ENCODE results near the gene PEX19.
A peak's percentile ranks its signal among the peaks of the same experiment; 100 is the strongest.

Gene PEX19, protein sequence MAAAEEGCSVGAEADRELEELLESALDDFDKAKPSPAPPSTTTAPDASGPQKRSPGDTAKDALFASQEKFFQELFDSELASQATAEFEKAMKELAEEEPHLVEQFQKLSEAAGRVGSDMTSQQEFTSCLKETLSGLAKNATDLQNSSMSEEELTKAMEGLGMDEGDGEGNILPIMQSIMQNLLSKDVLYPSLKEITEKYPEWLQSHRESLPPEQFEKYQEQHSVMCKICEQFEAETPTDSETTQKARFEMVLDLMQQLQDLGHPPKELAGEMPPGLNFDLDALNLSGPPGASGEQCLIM

DNA sequence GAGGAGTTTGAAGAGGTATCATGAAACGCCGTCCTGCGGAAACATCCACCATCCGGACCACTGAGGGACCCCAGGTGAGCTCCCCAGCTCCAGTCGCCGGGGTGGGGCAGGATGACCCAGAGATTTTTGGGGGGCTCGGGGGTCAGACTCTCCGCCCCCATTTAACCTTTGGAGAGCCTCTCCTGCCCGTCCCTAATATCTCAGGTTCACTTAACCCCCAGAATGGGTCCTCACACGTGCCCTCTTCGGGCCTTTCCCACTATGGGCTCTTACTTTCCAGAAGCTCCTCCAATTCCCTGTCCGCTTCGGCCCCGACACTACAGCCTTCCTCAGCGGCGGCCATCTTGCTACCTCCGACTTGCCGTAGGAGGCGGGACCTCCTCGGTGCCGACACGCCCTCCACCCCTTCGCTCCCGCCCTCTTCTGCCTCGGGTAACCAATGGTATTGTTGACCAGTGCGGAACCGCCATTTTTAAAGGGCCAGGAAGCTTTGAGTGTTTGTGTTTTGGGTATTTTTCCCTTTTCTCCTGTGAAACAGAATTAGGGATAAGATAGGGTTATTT is at the start of gene PEX19:
PEX19 (minus strand) TSS at position 352 of the 563 bp plus-strand sequence; CDS start at position 343, 9 bp downstream.
- H3K4me1 ChIP-seq (ENCODE audit: control insufficient read depth, insufficient read depth, low read length): peaks cover 21% of the 10 kb centered on the region
- H3K36me3 ChIP-seq (ENCODE audit: control insufficient read depth in 2 of 2, insufficient read depth in 2 of 2, low read length in 2 of 2): peaks cover 32 to 34% of the 10 kb centered on the region in 2 donors
- H3K4me3 ChIP-seq (ENCODE audit: low read length in 2 of 2): peak within 1 kb of the TSS; percentile 90 to 95
- H3K9ac ChIP-seq (ENCODE audit: low read length in 2 of 2): peak within 1 kb of the TSS; percentile 98
- H3K27me3 ChIP-seq (ENCODE audit: control insufficient read depth in 1 of 2, insufficient read depth in 2 of 2, low read length in 2 of 2): no peaks in the 10 kb centered on the region
- H3K27ac ChIP-seq (ENCODE audit: low read length): peak within 1 kb of the TSS; percentile 84
- no peaks in the 10 kb centered on the region for H3K9me3 ChIP-seq (ENCODE audit: control insufficient read depth in 2 of 2, low read length in 2 of 2)

DNA sequence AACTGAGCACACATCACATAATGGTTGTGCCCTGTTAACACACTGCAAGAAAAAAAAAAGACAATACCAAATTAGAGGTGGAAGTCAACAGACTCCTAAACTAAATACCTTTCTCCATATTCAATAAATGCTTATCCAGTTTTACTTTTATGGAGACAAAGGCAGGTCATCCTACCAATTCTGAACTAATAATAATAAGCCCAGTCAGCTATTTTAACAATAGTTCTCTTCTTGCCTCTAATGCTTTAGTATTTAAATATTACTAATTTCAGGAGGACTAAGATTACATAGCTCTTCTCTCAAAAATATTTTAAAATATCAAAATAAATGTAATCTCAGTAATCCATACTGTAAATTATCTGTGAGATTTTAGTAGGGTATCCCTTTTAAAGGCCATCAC is 47.6 kb upstream of the PEX19 start:
- H3K36me3 ChIP-seq (ENCODE audit: control insufficient read depth in 2 of 2, insufficient read depth in 2 of 2, low read length in 2 of 2): peaks cover 34 to 49% of the 10 kb centered on the region in 2 donors
- H3K4me1 ChIP-seq (ENCODE audit: control insufficient read depth, insufficient read depth, low read length): no peaks in the 10 kb centered on the region
- H3K9me3 ChIP-seq (ENCODE audit: control insufficient read depth in 2 of 2, low read length in 2 of 2): no peaks in the 10 kb centered on the region
- no peak overlapping the region for H3K27ac ChIP-seq (ENCODE audit: low read length)
- no peak overlapping the region for H3K9ac ChIP-seq (ENCODE audit: low read length in 2 of 2)
- no peaks in the 10 kb centered on the region for H3K27me3 ChIP-seq (ENCODE audit: control insufficient read depth in 1 of 2, insufficient read depth in 2 of 2, low read length in 2 of 2)
- H3K4me3 ChIP-seq (ENCODE audit: low read length in 2 of 2): no peak overlapping the region

DNA sequence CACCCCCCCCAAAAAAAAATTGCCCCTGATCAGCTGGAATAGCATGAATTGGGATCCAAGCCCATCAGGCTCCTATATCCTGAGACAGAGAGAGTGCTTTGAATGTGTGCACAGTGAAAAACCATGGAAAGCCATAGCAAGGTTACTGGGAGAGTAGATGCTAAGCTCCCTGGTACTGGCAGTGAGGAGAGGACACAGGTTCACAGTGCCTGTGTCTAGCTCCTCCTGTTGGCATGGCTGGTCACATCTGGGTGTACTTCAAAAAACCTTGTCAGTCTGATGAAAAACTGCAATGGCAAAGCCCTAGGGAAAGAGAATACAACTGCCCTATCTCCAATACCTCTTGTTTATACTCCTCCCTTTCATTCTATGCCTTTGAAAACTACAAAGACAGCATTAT is 45.2 kb upstream of the PEX19 start:
- H3K27me3 ChIP-seq (ENCODE audit: control insufficient read depth in 1 of 2, insufficient read depth in 2 of 2, low read length in 2 of 2): no peaks in the 10 kb centered on the region
- H3K36me3 ChIP-seq (ENCODE audit: control insufficient read depth in 2 of 2, insufficient read depth in 2 of 2, low read length in 2 of 2): peaks cover 45 to 68% of the 10 kb centered on the region in 2 donors
- no peak overlapping the region for H3K9ac ChIP-seq (ENCODE audit: low read length in 2 of 2)
- no peaks in the 10 kb centered on the region for H3K9me3 ChIP-seq (ENCODE audit: control insufficient read depth in 2 of 2, low read length in 2 of 2)
- no peak overlapping the region for H3K4me3 ChIP-seq (ENCODE audit: low read length in 2 of 2)
- H3K27ac ChIP-seq (ENCODE audit: low read length): no peak overlapping the region
- no peaks in the 10 kb centered on the region for H3K4me1 ChIP-seq (ENCODE audit: control insufficient read depth, insufficient read depth, low read length)

DNA sequence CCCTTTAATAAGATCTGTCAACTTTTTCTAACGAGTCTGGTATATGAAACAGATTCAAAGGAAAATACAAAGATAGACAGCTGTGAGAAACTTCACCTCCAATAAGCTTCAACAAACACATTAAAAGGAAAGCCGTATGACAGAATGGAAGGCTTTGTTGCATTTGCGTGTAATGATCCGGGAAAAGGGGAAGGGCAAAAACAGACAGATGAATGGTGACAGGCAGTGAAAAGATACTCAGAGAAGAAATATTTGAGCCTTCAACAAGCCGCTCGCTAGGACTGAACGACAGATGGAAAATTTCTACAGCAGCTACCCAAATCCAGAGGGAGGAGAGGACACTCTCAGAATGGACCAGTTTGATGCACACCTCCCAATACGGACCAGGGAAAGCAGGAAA is 43.3 kb upstream of the PEX19 start:
- Histone ChIP-seq H3K9ac (ENCODE audit: low read length in 2 of 2) (no peak overlapping the region), H3K4me3 (ENCODE audit: low read length in 2 of 2) (no peak overlapping the region), H3K27ac (ENCODE audit: low read length) (no peak overlapping the region), H3K4me1 (ENCODE audit: control insufficient read depth, insufficient read depth, low read length) (no peaks in the 10 kb centered on the region), H3K27me3 (ENCODE audit: control insufficient read depth in 1 of 2, insufficient read depth in 2 of 2, low read length in 2 of 2) (no peaks in the 10 kb centered on the region), H3K9me3 (ENCODE audit: control insufficient read depth in 2 of 2, low read length in 2 of 2) (no peaks in the 10 kb centered on the region), H3K36me3 (ENCODE audit: control insufficient read depth in 2 of 2, insufficient read depth in 2 of 2, low read length in 2 of 2) (peaks cover 52 to 66% of the 10 kb centered on the region in 2 donors)

DNA sequence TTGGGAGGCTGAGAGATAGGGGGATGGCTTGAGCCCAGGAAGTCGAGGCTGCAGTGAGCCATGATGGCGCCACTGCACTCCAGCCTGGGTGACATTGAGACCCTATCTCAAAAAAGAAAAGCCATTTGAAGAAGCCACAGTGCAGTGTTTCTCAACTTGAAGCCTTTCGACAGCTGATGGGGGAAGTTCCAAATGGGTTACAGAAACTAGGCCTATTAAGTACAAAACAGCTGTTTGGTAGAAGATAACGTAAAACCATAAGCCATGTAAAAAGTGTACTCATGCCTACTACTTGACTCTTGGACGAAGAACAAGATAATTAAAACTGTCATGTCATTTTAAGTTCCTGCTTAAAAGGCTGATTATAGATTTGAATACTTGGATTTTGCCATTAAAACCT is 41.5 kb upstream of the PEX19 start:
- no peaks in the 10 kb centered on the region for H3K9me3 ChIP-seq (ENCODE audit: control insufficient read depth in 2 of 2, low read length in 2 of 2)
- no peaks in the 10 kb centered on the region for H3K4me1 ChIP-seq (ENCODE audit: control insufficient read depth, insufficient read depth, low read length)
- peaks cover 50 to 65% of the 10 kb centered on the region in 2 donors for H3K36me3 ChIP-seq (ENCODE audit: control insufficient read depth in 2 of 2, insufficient read depth in 2 of 2, low read length in 2 of 2)
- H3K9ac ChIP-seq (ENCODE audit: low read length in 2 of 2): no peak overlapping the region
- no peaks in the 10 kb centered on the region for H3K27me3 ChIP-seq (ENCODE audit: control insufficient read depth in 1 of 2, insufficient read depth in 2 of 2, low read length in 2 of 2)
- no peak overlapping the region for H3K4me3 ChIP-seq (ENCODE audit: low read length in 2 of 2)
- no peak overlapping the region for H3K27ac ChIP-seq (ENCODE audit: low read length)

DNA sequence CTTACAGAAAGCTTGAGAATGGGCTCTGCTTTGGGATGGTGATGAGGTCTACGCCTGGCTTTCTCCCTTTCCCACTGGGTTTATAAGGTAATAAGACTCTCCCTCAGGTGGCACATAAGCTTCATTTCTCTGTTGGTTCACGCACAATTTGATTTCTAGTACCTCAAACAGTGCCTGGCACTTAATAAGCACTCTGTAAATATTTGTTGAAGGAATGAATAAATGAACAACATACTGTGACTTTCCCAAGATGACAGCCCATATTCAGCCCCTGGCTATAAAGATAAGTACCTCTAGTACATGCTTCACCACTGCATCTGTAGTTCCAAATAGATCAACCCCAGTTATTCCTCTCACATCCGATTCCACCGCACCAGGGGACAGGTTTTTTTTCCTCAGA is 40.3 kb upstream of the PEX19 start:
- Histone ChIP-seq H3K36me3 (ENCODE audit: control insufficient read depth in 2 of 2, insufficient read depth in 2 of 2, low read length in 2 of 2) (peaks cover 45 to 65% of the 10 kb centered on the region in 2 donors), H3K9me3 (ENCODE audit: control insufficient read depth in 2 of 2, low read length in 2 of 2) (no peaks in the 10 kb centered on the region), H3K27me3 (ENCODE audit: control insufficient read depth in 1 of 2, insufficient read depth in 2 of 2, low read length in 2 of 2) (no peaks in the 10 kb centered on the region), H3K4me1 (ENCODE audit: control insufficient read depth, insufficient read depth, low read length) (no peaks in the 10 kb centered on the region), H3K9ac (ENCODE audit: low read length in 2 of 2) (no peak overlapping the region), H3K27ac (ENCODE audit: low read length) (no peak overlapping the region), H3K4me3 (ENCODE audit: low read length in 2 of 2) (no peak overlapping the region)

DNA sequence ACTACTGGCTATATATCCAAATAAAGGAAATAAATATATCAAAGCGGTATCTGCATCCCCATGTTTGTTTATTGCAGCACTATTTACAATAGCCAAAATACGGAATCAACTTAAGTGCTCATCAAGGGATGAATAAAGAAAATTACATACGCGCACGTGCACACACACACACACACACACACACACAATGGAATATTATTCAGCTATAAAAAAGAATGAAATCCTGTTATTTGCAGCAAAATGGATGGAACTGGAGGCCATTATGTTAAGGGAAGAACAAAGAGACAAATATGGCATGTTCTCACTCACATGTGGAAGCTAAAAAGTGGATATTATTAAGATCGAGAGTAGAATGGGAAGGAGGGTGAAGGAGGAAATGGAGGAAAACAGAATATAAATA is 37.9 kb upstream of the PEX19 start:
- Histone ChIP-seq H3K27me3 (ENCODE audit: control insufficient read depth in 1 of 2, insufficient read depth in 2 of 2, low read length in 2 of 2) (no peaks in the 10 kb centered on the region), H3K27ac (ENCODE audit: low read length) (no peak overlapping the region), H3K9ac (ENCODE audit: low read length in 2 of 2) (no peak overlapping the region), H3K4me1 (ENCODE audit: control insufficient read depth, insufficient read depth, low read length) (no peaks in the 10 kb centered on the region), H3K4me3 (ENCODE audit: low read length in 2 of 2) (no peak overlapping the region), H3K9me3 (ENCODE audit: control insufficient read depth in 2 of 2, low read length in 2 of 2) (no peaks in the 10 kb centered on the region), H3K36me3 (ENCODE audit: control insufficient read depth in 2 of 2, insufficient read depth in 2 of 2, low read length in 2 of 2) (peaks cover 30 to 45% of the 10 kb centered on the region in 2 donors)

DNA sequence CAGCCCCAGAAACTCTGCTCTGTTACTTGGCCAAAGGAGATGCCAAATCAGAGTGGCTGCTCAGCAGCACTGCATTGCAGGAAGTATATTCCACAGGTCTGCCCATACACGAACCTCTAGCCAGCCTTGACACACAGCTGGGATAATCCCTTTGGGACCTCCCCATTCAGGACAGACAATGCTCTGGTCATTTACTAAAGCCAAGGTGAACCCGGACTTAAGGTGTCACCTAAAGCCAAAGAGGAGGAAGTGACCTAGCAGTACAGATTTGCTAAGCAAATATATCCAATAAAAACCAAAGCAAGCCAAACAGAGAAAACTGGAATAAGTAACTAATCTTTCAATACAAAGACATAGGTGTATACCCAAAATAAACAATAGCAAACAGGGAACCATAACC is 30.4 kb upstream of the PEX19 start:
- Histone ChIP-seq H3K9ac (ENCODE audit: low read length in 2 of 2) (no peak overlapping the region), H3K27me3 (ENCODE audit: control insufficient read depth in 1 of 2, insufficient read depth in 2 of 2, low read length in 2 of 2) (no peaks in the 10 kb centered on the region), H3K4me3 (ENCODE audit: low read length in 2 of 2) (no peak overlapping the region), H3K27ac (ENCODE audit: low read length) (no peak overlapping the region), H3K9me3 (ENCODE audit: control insufficient read depth in 2 of 2, low read length in 2 of 2) (no peaks in the 10 kb centered on the region), H3K36me3 (ENCODE audit: control insufficient read depth in 2 of 2, insufficient read depth in 2 of 2, low read length in 2 of 2) (peaks cover 30 to 45% of the 10 kb centered on the region in 2 donors), H3K4me1 (ENCODE audit: control insufficient read depth, insufficient read depth, low read length) (no peaks in the 10 kb centered on the region)

DNA sequence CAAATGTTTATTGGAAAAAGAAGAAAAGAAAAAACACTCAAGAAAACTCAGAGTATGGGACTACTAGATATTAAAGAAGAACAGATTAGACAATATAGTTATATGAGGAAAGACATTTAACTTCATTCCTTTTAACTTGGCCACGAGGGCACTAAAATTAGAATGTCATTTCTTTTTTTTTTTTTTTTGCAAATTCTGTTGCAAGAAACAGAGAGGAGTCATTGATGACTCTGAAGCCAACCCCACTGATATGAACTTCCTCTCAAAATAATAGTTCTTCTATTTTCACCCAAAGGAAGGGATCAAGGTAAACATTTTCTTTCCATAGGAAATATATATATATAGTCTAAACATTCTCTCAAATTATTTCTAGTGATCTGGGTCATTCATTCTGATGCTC is 24.6 kb upstream of the PEX19 start:
- Histone ChIP-seq H3K9ac (ENCODE audit: low read length in 2 of 2) (no peak overlapping the region), H3K36me3 (ENCODE audit: control insufficient read depth in 2 of 2, insufficient read depth in 2 of 2, low read length in 2 of 2) (peaks cover 52 to 68% of the 10 kb centered on the region in 2 donors), H3K9me3 (ENCODE audit: control insufficient read depth in 2 of 2, low read length in 2 of 2) (no peaks in the 10 kb centered on the region), H3K4me3 (ENCODE audit: low read length in 2 of 2) (no peak overlapping the region), H3K27me3 (ENCODE audit: control insufficient read depth in 1 of 2, insufficient read depth in 2 of 2, low read length in 2 of 2) (no peaks in the 10 kb centered on the region), H3K4me1 (ENCODE audit: control insufficient read depth, insufficient read depth, low read length) (no peaks in the 10 kb centered on the region), H3K27ac (ENCODE audit: low read length) (no peak overlapping the region)

DNA sequence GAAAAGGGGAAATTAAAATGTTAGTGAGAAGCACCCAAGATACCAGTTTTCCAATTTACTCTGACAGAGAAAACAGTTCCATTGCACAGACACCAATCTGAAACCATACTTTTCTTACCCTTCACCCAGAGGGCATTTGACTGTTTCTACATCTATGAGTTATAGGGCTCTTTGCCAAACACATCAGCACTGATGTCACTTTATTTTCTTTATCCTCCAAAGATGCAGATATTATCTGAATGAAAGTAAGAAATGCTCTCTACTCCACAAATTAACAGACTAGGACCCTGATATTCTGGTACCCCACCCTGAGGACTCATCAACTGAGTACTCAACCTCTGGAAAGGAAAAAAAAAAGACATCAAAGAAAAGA is 24.2 kb upstream of the PEX19 start:
- no peaks in the 10 kb centered on the region for H3K9me3 ChIP-seq (ENCODE audit: control insufficient read depth in 2 of 2, low read length in 2 of 2)
- no peak overlapping the region for H3K4me3 ChIP-seq (ENCODE audit: low read length in 2 of 2)
- peaks cover 52 to 66% of the 10 kb centered on the region in 2 donors for H3K36me3 ChIP-seq (ENCODE audit: control insufficient read depth in 2 of 2, insufficient read depth in 2 of 2, low read length in 2 of 2)
- no peaks in the 10 kb centered on the region for H3K27me3 ChIP-seq (ENCODE audit: control insufficient read depth in 1 of 2, insufficient read depth in 2 of 2, low read length in 2 of 2)
- no peak overlapping the region for H3K27ac ChIP-seq (ENCODE audit: low read length)
- no peak overlapping the region for H3K9ac ChIP-seq (ENCODE audit: low read length in 2 of 2)
- H3K4me1 ChIP-seq (ENCODE audit: control insufficient read depth, insufficient read depth, low read length): no peaks in the 10 kb centered on the region

DNA sequence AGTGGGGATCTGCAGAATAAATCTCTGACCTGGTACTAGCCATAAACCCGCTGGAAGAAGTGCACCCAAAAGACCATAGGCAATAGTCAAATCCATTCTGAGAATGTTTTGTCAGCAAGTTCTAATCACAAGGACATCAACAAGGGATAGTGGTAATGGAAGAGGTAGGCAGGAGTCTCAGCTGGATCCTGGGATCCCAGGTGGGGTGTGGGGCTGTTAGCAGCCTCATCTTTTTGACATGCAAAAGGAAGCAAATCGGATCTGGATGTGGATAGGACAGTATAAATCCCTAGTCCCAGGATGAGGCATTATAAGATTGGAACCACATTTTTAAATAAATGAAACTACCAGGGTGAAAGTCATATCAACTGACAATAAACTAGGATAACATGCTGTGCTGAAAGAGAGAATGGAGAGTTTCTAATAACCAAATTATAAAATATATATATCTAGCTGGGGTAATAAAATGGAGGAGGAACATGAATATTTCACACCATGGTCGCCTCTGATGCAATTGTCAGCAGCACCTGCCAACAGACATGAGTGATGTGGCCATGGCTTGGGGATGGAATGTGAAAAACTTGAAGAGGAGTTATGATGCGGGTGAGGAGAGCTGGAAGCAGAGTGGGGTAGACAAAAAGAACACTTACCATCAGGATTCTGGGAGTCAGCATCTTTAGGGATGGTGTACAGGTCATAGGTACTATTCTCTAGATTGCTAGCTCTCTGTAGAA is 23.7 kb upstream of the PEX19 start:
- Histone ChIP-seq H3K9ac (ENCODE audit: low read length in 2 of 2) (no peak overlapping the region), H3K4me1 (ENCODE audit: control insufficient read depth, insufficient read depth, low read length) (no peaks in the 10 kb centered on the region), H3K4me3 (ENCODE audit: low read length in 2 of 2) (no peak overlapping the region), H3K36me3 (ENCODE audit: control insufficient read depth in 2 of 2, insufficient read depth in 2 of 2, low read length in 2 of 2) (peaks cover 52 to 68% of the 10 kb centered on the region in 2 donors), H3K9me3 (ENCODE audit: control insufficient read depth in 2 of 2, low read length in 2 of 2) (no peaks in the 10 kb centered on the region), H3K27ac (ENCODE audit: low read length) (no peak overlapping the region), H3K27me3 (ENCODE audit: control insufficient read depth in 1 of 2, insufficient read depth in 2 of 2, low read length in 2 of 2) (no peaks in the 10 kb centered on the region)
